WTC11 (cell line): ENCODE data around the gene DPF1. TPM values are rescaled to one million over a fixed set of nuclear protein-coding genes. Genes with fewer than 3 reads are reported as not detected.
A peak's percentile ranks its signal among the peaks of the same experiment; 100 is the strongest.

Experiments used
- ATAC-seq: fragments of 200-7000 bp; cut with Tn5 transposase; 2 replicates; pipeline ENCODE4 v1.10.0; 2021; ENCODE audit warnings: mild to moderate bottlenecking, moderate library complexity
- CTCF ChIA-PET: fragments of 300-600 bp; sonication (Branson Sonifier 250); formaldehyde crosslinking; loops from one replicate; lab custom pipeline; 2021; ENCODE audit warnings: antibody characterized with exemption; lab: Charles Lee
- POLR2A ChIA-PET: fragments of 350-600 bp; sonication (Branson Sonifier 250); formaldehyde crosslinking; loops from one replicate; lab custom pipeline; 2021; ENCODE audit warnings: antibody characterized with exemption; lab: Charles Lee
- DNase-seq: peaks from one replicate; pipeline ENCODE4 v3.0.0; 2021; ENCODE audit warnings: low spot score
- H3K27ac Mint-ChIP-seq: 2 replicates; pipeline ENCODE4 v1.8.0; 2021; ENCODE audit warnings: mixed read lengths
- H3K27me3 Mint-ChIP-seq: 2 replicates; pipeline ENCODE4 v1.8.0; 2021; ENCODE audit warnings: low read depth, mild to moderate bottlenecking, moderate library complexity, mixed read lengths
- H3K36me3 Mint-ChIP-seq: 2 replicates; pipeline ENCODE4 v1.8.0; 2021; ENCODE audit warnings: mixed read lengths
- H3K4me1 Mint-ChIP-seq: 2 replicates; pipeline ENCODE4 v1.8.0; 2022; ENCODE audit warnings: mixed read lengths
- H3K4me3 Mint-ChIP-seq: 2 replicates; pipeline ENCODE4 v1.8.0; 2021; ENCODE audit warnings: mild to moderate bottlenecking, moderate library complexity, mixed read lengths
- H3K9me3 Mint-ChIP-seq: 2 replicates; pipeline ENCODE4 v1.8.0; 2021; ENCODE audit warnings: mixed read lengths
- ELF4 ChIP-seq: sonication (generic); formaldehyde crosslinking; IDR thresholded peaks from 2 replicates; pipeline ENCODE4 v1.8.1; 2022; ENCODE audit warnings: low read depth, mild to moderate bottlenecking, moderate library complexity, missing genetic modification reagents
- FOXK1 ChIP-seq: sonication (generic); formaldehyde crosslinking; IDR thresholded peaks from 2 replicates; pipeline ENCODE4 v1.8.0; 2022; ENCODE audit warnings: mild to moderate bottlenecking, moderate library complexity, missing genetic modification reagents
- OVOL2 ChIP-seq: fragments of 250-450 bp; sonication (Bioruptor Pico); IDR thresholded peaks from 2 replicates; pipeline ENCODE4 v1.9.0; 2021; ENCODE audit warnings: mild to moderate bottlenecking, borderline replicate concordance
- RELA ChIP-seq: sonication (generic); formaldehyde crosslinking; IDR thresholded peaks from 2 replicates; pipeline ENCODE4 v1.8.1; 2022; ENCODE audit warnings: missing genetic modification reagents, mild to moderate bottlenecking, borderline replicate concordance
- ZBTB21 ChIP-seq: sonication (generic); formaldehyde crosslinking; IDR thresholded peaks from 2 replicates; pipeline ENCODE4 v1.8.1; 2023; ENCODE audit warnings: mild to moderate bottlenecking, missing genetic modification reagents, borderline replicate concordance
- total RNA-seq: library from RNA; stranded (reverse); gene quantifications from 3 replicates; pipeline ENCODE4 v1.2.3, GENCODE V29; 2021
- TF ChIP-seq, protein P1 (sequence below): fragments of 250-450 bp; sonication (Bioruptor Pico); IDR thresholded peaks from 2 replicates; pipeline ENCODE4 v1.9.0; 2021; ENCODE audit warnings: mild to moderate bottlenecking, borderline replicate concordance
- TF ChIP-seq, protein P2 (sequence below): sonication (generic); formaldehyde crosslinking; IDR thresholded peaks from 2 replicates; pipeline ENCODE4 v1.8.1; 2023; ENCODE audit warnings: mild to moderate bottlenecking, missing genetic modification reagents, borderline replicate concordance
- TF ChIP-seq, protein P3 (sequence below): sonication (generic); formaldehyde crosslinking; IDR thresholded peaks from 2 replicates; pipeline ENCODE4 v1.8.0; 2022; ENCODE audit warnings: mild to moderate bottlenecking, missing genetic modification reagents
- TF ChIP-seq, protein P4 (sequence below): sonication (generic); formaldehyde crosslinking; IDR thresholded peaks from 2 replicates; pipeline ENCODE4 v1.8.1; 2023; ENCODE audit warnings: mild to moderate bottlenecking, missing genetic modification reagents
- TF ChIP-seq, protein P5 (sequence below): fragments of 250-450 bp; sonication (Bioruptor Pico); IDR thresholded peaks from 2 replicates; pipeline ENCODE4 v1.9.0; 2021; ENCODE audit warnings: moderate library complexity, mild to moderate bottlenecking, inconsistent platforms, borderline replicate concordance

Gene DPF1
- total RNA-seq, 1 experiment from 2014 or later: 6.8 TPM

DNA sequence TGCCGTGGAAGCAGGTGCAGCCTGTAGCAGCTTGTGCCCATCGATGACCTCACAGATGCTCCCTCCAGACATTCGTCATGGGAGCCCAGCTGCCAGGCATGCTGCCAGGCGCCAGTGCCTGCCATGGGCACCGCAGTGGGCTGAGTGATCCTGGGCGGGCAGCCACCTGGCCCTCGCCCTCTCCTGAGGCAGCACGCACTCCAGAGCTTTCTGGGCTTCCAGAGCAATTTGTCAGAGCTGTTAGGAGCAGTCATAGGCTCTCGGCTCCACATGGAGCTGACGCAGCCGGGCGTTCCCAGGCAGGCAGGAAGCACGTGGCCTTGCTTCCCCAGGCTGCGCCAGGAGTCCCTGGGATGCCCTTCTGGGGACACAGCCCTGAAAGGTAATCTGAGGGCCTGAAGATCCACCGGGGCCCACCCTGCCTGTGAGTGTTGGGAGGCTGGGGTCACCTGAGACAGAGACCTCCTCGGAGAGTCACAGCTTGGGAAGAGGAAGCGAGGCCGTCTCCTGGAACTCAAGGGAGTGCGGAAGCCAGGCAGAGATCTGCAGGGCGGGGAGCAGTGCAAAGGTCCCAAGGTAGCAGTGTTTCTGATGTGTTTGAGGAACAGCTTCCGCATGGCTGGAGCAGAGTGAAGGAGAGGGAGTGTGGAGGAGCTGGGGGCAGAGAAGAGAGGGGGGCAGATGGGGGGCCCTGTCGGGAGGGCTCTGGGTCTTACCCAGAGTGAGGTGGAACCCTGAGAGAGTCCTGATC is 50.6 kb downstream of the DPF1 start:
- no peaks in the 10 kb centered on the region for H3K27me3 Mint-ChIP-seq
- DNase-seq: no peak
- H3K27ac Mint-ChIP-seq: peak overlapping the region; percentile 75
- H3K9me3 Mint-ChIP-seq: no peaks in the 10 kb centered on the region
- ChIA-PET POLR2A (interaction anchor here (1.5 kb wide), 1 partner anchor 10 kb away, joined by 3 read pairs; no protein-coding TSS in a partner anchor), CTCF (interaction anchor here (2.8 kb wide), 1 partner anchor 31 kb away, joined by 20 read pairs; no protein-coding TSS in a partner anchor)
- no peak overlapping the region for H3K4me3 Mint-ChIP-seq
- no peaks in the 10 kb centered on the region for H3K36me3 Mint-ChIP-seq
- TF ChIP-seq, protein P1, sequence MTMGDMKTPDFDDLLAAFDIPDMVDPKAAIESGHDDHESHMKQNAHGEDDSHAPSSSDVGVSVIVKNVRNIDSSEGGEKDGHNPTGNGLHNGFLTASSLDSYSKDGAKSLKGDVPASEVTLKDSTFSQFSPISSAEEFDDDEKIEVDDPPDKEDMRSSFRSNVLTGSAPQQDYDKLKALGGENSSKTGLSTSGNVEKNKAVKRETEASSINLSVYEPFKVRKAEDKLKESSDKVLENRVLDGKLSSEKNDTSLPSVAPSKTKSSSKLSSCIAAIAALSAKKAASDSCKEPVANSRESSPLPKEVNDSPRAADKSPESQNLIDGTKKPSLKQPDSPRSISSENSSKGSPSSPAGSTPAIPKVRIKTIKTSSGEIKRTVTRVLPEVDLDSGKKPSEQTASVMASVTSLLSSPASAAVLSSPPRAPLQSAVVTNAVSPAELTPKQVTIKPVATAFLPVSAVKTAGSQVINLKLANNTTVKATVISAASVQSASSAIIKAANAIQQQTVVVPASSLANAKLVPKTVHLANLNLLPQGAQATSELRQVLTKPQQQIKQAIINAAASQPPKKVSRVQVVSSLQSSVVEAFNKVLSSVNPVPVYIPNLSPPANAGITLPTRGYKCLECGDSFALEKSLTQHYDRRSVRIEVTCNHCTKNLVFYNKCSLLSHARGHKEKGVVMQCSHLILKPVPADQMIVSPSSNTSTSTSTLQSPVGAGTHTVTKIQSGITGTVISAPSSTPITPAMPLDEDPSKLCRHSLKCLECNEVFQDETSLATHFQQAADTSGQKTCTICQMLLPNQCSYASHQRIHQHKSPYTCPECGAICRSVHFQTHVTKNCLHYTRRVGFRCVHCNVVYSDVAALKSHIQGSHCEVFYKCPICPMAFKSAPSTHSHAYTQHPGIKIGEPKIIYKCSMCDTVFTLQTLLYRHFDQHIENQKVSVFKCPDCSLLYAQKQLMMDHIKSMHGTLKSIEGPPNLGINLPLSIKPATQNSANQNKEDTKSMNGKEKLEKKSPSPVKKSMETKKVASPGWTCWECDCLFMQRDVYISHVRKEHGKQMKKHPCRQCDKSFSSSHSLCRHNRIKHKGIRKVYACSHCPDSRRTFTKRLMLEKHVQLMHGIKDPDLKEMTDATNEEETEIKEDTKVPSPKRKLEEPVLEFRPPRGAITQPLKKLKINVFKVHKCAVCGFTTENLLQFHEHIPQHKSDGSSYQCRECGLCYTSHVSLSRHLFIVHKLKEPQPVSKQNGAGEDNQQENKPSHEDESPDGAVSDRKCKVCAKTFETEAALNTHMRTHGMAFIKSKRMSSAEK (CRISPR knock-in tag): no peak
- TF ChIP-seq, protein P2, sequence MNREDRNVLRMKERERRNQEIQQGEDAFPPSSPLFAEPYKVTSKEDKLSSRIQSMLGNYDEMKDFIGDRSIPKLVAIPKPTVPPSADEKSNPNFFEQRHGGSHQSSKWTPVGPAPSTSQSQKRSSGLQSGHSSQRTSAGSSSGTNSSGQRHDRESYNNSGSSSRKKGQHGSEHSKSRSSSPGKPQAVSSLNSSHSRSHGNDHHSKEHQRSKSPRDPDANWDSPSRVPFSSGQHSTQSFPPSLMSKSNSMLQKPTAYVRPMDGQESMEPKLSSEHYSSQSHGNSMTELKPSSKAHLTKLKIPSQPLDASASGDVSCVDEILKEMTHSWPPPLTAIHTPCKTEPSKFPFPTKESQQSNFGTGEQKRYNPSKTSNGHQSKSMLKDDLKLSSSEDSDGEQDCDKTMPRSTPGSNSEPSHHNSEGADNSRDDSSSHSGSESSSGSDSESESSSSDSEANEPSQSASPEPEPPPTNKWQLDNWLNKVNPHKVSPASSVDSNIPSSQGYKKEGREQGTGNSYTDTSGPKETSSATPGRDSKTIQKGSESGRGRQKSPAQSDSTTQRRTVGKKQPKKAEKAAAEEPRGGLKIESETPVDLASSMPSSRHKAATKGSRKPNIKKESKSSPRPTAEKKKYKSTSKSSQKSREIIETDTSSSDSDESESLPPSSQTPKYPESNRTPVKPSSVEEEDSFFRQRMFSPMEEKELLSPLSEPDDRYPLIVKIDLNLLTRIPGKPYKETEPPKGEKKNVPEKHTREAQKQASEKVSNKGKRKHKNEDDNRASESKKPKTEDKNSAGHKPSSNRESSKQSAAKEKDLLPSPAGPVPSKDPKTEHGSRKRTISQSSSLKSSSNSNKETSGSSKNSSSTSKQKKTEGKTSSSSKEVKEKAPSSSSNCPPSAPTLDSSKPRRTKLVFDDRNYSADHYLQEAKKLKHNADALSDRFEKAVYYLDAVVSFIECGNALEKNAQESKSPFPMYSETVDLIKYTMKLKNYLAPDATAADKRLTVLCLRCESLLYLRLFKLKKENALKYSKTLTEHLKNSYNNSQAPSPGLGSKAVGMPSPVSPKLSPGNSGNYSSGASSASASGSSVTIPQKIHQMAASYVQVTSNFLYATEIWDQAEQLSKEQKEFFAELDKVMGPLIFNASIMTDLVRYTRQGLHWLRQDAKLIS: no peak
- TF ChIP-seq, protein P3, sequence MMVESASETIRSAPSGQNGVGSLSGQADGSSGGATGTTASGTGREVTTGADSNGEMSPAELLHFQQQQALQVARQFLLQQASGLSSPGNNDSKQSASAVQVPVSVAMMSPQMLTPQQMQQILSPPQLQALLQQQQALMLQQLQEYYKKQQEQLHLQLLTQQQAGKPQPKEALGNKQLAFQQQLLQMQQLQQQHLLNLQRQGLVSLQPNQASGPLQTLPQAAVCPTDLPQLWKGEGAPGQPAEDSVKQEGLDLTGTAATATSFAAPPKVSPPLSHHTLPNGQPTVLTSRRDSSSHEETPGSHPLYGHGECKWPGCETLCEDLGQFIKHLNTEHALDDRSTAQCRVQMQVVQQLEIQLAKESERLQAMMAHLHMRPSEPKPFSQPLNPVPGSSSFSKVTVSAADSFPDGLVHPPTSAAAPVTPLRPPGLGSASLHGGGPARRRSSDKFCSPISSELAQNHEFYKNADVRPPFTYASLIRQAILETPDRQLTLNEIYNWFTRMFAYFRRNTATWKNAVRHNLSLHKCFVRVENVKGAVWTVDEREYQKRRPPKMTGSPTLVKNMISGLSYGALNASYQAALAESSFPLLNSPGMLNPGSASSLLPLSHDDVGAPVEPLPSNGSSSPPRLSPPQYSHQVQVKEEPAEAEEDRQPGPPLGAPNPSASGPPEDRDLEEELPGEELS (CRISPR knock-in tag): no peak
- TF ChIP-seq FOXK1 (CRISPR knock-in tag): no peak
- TF ChIP-seq OVOL2 (CRISPR knock-in tag): no peak
- TF ChIP-seq, protein P4, sequence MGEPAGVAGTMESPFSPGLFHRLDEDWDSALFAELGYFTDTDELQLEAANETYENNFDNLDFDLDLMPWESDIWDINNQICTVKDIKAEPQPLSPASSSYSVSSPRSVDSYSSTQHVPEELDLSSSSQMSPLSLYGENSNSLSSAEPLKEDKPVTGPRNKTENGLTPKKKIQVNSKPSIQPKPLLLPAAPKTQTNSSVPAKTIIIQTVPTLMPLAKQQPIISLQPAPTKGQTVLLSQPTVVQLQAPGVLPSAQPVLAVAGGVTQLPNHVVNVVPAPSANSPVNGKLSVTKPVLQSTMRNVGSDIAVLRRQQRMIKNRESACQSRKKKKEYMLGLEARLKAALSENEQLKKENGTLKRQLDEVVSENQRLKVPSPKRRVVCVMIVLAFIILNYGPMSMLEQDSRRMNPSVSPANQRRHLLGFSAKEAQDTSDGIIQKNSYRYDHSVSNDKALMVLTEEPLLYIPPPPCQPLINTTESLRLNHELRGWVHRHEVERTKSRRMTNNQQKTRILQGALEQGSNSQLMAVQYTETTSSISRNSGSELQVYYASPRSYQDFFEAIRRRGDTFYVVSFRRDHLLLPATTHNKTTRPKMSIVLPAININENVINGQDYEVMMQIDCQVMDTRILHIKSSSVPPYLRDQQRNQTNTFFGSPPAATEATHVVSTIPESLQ (CRISPR knock-in tag): no peak
- TF ChIP-seq, protein P5, sequence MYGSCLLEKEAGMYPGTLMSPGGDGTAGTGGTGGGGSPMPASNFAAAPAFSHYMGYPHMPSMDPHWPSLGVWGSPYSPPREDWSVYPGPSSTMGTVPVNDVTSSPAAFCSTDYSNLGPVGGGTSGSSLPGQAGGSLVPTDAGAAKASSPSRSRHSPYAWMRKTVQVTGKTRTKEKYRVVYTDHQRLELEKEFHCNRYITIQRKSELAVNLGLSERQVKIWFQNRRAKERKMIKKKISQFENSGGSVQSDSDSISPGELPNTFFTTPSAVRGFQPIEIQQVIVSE: no peak
- no peak for TF ChIP-seq ZBTB21 (CRISPR knock-in tag)
- TF ChIP-seq ELF4 (CRISPR knock-in tag): no peak
- TF ChIP-seq RELA (CRISPR knock-in tag): no peak
- TF ChIP-seq, all 79 proteins: peak for 0
- H3K4me1 Mint-ChIP-seq: peaks cover 22% of the 10 kb centered on the region
- ATAC-seq: no peak
